Sciatic nerve (tissue), 2 donors: ENCODE measurements around the gene ERBB4. TPM values are rescaled to one million over a fixed set of nuclear protein-coding genes. Genes with fewer than 3 reads are reported as not detected.

ENCODE experiments used
- ATAC-seq: fragments of 200-7000 bp; cut with Tn5 transposase; one replicate; pipeline ENCODE4 v1.9.1; 2020; ENCODE audit warnings: mild to moderate bottlenecking, moderate library complexity
- DNase-seq: peaks from one replicate; pipeline ENCODE4 v3.0.0-alpha.2; 2020; ENCODE audit warnings: low spot score
- intact Hi-C: fragments of 100-400 bp; cut with DNase I; formaldehyde crosslinking; loops from one replicate; pipeline ENCODE4 v1.14.2; 2022
- total RNA-seq: library from RNA; stranded (reverse); fragmentation: NEBNext Ultra II Directional; extraction: Animal tissue kit (Norgen Biotek cat#: 25700); gene quantifications from one replicate; pipeline ENCODE4 v1.2.1, GENCODE V29; 2021
- donor health status: DM: no; HTN: no; CAD: no.
- donor health status: DM: no; HTN: no; CAD: no.

Gene ERBB4
- total RNA-seq = 19.7 TPM

GRCh38 chr2:212538305-212539071 is at the start of gene ERBB4:
Gene ERBB4, minus strand, starts transcription at chr2:212538802. Its CDS starts 272 bp downstream, at chr2:212538530.
- peak; percentile 67 for DNase-seq
- intact Hi-C loops = no loop called here
- peak; percentile 55 for ATAC-seq

GRCh38 chr2:212580117-212580516 is 41.5 kb upstream of the ERBB4 start:
- DNase-seq (no peak), ATAC-seq (no peak)
- intact Hi-C loops = no loop called here

- ATAC-seq = no peak
- intact Hi-C loops = loop anchor here (10.0 kb wide), 1 partner anchor 811 kb away; no protein-coding TSS in a partner anchor
Observed at GRCh38 chr2:212556296-212556695, 17.7 kb upstream of the ERBB4 start.

GRCh38 chr2:212554233-212554632 is 15.6 kb upstream of the ERBB4 start:
- DNase-seq (no peak), ATAC-seq (no peak)
- intact Hi-C loops = loop anchor here (10.0 kb wide), 1 partner anchor 809 kb away; no protein-coding TSS in a partner anchor

More at GRCh38 chr2:212556296-212556695, 17.7 kb upstream of the ERBB4 start:
- no peak for DNase-seq

- intact Hi-C loops = loop anchor here (10.0 kb wide), 1 partner anchor 805 kb away; no protein-coding TSS in a partner anchor
- ATAC-seq (no peak), DNase-seq (no peak)
Observed at GRCh38 chr2:212549941-212550340, 11.3 kb upstream of the ERBB4 start.

- ATAC-seq (no peak), DNase-seq (no peak)
- intact Hi-C loops = no loop called here
Observed at GRCh38 chr2:212549463-212549862, 10.9 kb upstream of the ERBB4 start.

GRCh38 chr2:212548455-212548819 is 9.8 kb upstream of the ERBB4 start:
- DNase-seq = no peak
- peak; percentile 51 for ATAC-seq
- intact Hi-C loops = no loop called here

DNA sequence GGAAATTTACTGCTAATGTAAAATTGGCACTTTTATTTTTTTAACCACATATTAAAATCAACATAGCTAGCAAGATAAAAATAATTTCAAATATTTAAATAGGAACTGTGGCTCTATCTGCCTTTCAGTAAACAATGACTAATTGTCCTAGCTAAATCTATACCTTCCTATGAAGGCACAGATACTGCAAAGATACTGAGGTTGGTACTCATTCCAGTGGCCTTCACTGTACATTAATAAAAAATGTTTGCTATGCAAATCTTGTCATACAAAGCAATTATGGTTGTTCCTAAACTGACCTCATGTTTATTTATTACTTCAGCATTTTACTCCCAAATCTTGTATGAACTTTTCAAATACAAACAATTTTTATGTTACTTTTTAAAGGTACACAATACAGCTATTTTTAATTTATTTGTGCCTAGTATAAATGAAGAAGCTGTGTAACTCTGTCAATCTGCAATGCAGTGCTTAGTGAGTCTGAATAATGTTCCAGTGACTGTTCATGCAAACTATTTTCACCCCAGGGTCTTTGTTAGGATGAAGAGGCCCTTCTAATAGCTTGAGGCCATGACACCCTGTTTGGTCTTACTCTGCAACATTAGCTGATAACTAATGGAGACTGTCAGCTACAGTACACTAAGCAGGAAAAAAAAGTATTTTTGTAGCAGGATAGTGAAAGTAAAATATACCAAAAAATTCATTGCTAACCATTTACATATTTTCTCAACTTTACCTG is 9.3 kb upstream of the ERBB4 start:
- no peak for ATAC-seq
- no peak for DNase-seq
- intact Hi-C loops = no loop called here

DNA sequence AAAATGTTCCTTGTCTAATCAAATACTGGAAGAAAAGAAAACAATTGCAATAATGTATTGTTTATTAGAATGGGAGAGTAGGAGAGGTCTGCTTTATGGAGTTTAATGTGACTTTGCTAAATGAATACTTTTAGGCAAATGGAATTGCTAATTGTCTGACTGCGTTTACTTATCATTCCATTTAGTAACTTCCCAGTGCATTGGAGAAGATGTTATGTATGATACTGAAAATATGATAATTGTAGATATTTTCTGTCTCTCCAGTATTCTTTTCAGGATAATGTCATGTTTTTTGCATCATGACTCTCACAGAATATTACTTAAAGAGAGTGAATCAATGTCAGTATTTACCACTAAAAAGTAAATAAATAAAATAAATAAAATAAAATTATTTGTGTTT is 8.1 kb upstream of the ERBB4 start:
- DNase-seq (no peak), ATAC-seq (no peak)
- intact Hi-C loops = no loop called here

DNA sequence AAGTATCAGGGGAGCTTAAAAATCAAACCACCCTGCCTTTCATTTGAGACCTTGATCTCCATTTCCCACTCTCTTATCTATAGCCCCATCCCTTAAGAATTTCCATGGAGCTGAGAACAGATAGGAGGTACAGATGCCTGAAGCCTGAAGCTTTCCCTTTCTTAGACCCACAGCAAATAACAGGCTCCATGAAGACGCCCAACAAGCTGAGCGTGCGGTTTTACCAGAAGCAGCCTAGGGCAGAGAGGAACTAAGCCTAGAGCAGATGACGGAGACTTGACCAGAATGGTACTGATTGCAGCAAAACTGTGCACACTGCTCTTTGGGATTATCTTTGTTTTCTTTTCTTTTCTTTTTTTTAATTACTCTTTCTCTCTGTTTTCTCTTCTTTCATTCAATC is 1.7 kb upstream of the ERBB4 start:
- no peak for ATAC-seq
- intact Hi-C loops = no loop called here

DNA sequence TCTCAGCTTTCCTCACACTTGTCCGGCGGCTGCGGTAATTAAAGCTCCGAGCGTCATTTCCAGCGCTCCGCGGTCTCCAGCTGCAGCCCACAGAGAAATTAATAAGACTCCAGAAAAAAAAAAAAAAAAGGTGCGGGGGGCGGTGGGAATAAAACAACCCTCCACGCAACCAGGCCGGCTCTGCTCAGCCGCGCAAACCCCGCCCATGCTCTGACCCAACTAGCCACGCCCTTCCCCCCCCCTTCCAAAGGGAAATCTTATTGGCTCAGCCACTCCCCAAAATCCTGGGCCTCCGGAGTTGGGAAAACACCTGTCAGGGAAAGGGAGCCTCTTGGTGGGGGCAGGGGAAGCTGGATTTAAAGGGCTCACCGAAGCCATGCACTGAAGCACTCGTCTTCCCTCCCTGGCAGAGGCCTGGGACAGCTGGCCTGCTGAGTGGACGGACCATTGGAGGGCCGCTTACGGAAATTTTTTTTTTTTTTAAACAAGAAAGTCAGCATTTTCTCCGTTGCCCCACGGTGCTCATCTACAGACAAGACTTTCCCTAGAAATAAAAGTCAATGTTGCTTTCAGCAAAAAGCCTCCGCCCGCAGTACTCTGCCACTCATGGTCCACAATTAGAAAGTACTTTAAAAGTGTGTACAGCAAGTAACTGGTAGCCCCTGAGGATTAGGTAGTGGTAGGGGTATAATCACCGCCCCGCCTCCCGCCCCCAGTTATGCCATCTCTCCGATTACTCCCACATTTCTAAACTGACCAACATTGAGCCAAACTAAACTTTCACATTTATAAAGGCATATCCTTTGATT is 674 bp upstream of the ERBB4 start:
- ATAC-seq = peak; percentile 85
- peak; percentile 62 for DNase-seq
- intact Hi-C loops = no loop called here

More for the DNA sequence above, 1.7 kb upstream of the ERBB4 start:
- no peak for DNase-seq

GRCh38 chr2:212537726-212538304 is 787 bp downstream of the ERBB4 start:
- peak; percentile 46 for ATAC-seq
- peak; percentile 58 for DNase-seq
- intact Hi-C loops = no loop called here

GRCh38 chr2:212536817-212537725 is 1.5 kb downstream of the ERBB4 start:
- intact Hi-C loops = no loop called here
- ATAC-seq = no peak
- DNase-seq = peak; percentile 56

GRCh38 chr2:212535996-212536816 is 2.4 kb downstream of the ERBB4 start:
- no peak for DNase-seq
- ATAC-seq = peak; percentile 5
- intact Hi-C loops = no loop called here

DNA sequence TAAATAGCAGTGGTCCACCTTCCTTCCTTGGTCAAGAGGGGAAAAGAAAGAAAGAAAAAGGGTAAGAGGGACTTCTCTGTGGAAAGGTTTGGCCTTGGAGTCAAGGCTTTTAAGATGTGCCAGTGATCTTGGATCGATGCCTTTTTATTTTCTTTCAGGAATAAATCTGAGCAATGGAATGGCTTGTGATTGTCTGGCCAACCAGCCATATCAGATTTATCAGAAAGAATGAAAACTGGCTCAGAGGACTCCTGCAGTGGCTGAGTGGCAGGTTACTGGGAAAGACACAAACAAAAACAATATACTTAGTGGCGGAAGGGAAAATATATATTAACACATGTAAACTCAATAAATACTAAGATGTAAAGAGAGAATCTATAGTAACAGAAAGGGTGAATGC is 4.3 kb downstream of the ERBB4 start:
- intact Hi-C loops = no loop called here
- ATAC-seq (no peak), DNase-seq (no peak)

DNA sequence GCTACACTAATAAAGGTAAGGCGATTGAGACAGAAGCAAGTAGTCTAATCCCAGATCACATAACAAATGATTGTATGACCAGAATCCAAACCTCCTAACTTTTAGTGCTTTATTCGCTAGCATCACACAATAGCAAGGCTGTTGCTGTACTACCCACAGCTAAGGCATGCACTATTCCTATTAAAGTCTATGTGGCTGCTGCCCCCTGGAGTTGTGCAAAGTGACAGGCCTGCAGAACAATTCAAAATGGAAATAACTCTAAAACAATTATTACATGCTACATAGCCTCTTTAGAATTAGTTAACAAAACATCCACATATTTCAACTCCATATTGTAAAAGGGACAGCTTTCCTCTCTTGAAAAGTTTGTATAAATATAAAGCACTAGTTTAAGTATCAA is 6.0 kb downstream of the ERBB4 start:
- ATAC-seq (no peak), DNase-seq (no peak)
- intact Hi-C loops = no loop called here

DNA sequence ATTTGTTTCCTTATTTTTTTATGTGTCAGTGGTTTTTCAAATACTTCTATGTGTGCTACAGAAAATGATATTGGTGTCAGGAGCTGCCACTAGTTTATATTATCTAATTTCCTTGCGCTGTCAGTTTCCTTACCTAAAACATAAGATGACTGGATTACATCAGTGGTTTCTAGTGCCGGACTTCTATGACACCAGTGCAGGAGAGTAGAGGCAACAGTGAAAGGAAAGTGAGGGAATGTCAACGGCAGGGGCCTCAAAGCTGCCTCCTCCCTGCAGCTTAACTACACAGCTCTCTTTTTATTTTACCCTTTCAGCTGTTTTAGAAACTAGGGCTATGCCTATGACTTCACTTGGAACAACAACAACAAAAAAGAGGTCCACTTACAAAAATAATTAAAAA is 6.5 kb downstream of the ERBB4 start:
- intact Hi-C loops = no loop called here
- ATAC-seq = no peak
- no peak for DNase-seq
